Breast epithelium (tissue), 3 donors: ENCODE data around the gene MAPKAPK3.

Experiments
- CTCF ChIP-seq, 3 donors: fragments of 450-650 bp; IDR thresholded peaks; one replicate each; pipeline ENCODE4 v1.5.1; 2016 to 2017; ENCODE audit warnings: antibody characterized with exemption in 3 of 3, mild to moderate bottlenecking in 3 of 3, moderate library complexity in 3 of 3
- POLR2A ChIP-seq: fragments of 450-650 bp; IDR thresholded peaks from one replicate; pipeline ENCODE4 v1.6.1; 2016; ENCODE audit warnings: antibody characterized with exemption, mild to moderate bottlenecking, moderate library complexity

- TF ChIP-seq CTCF (IDR thresholded peaks at IDR 0.05) = no peak
- TF ChIP-seq POLR2A = no peak
These were observed 35.1 kb downstream of the MAPKAPK3 start for GRCh38 chr3:50651920-50652529.
